Fibroblast of skin of right biceps (primary cell): ENCODE results near the gene STRA6.
A peak's percentile ranks its signal among the peaks of the same experiment; 100 is the strongest.

Experiments
- DNase-seq: peaks from one replicate; pipeline ENCODE4 v3.0.0-alpha.2; 2013

Gene STRA6

GRCh38 chr15:74206801-74207281 lies 4.3 kb upstream of the STRA6 start:
- peak; percentile 56 for DNase-seq

GRCh38 chr15:74205582-74205947 lies 3.0 kb upstream of the STRA6 start:
- no peak for DNase-seq

GRCh38 chr15:74203914-74204431 lies 1.4 kb upstream of the STRA6 start:
- peak; percentile 87 for DNase-seq

- DNase-seq: peak; percentile 62
Observed at GRCh38 chr15:74201710-74202420, 722 bp downstream of the STRA6 start.

- peak; percentile 38 for DNase-seq
Observed at GRCh38 chr15:74200871-74201419, 1.6 kb downstream of the STRA6 start.

GRCh38 chr15:74200412-74200815 lies 2.2 kb downstream of the STRA6 start:
- DNase-seq: peak; percentile 84

- no peak for DNase-seq
Observed at GRCh38 chr15:74199297-74199652, 3.3 kb downstream of the STRA6 start.

GRCh38 chr15:74197176-74197965 lies 5.2 kb downstream of the STRA6 start:
- DNase-seq: no peak

GRCh38 chr15:74196175-74196574 lies 6.4 kb downstream of the STRA6 start:
- DNase-seq: peak; percentile 100

- no peak for DNase-seq
Observed at GRCh38 chr15:74194572-74195559, 7.7 kb downstream of the STRA6 start.

GRCh38 chr15:74193905-74194304 lies 8.7 kb downstream of the STRA6 start:
- DNase-seq: no peak

GRCh38 chr15:74193299-74193718 lies 9.3 kb downstream of the STRA6 start:
- peak; percentile 97 for DNase-seq

GRCh38 chr15:74192751-74193150 lies 9.8 kb downstream of the STRA6 start:
- no peak for DNase-seq

GRCh38 chr15:74191798-74192197 lies 10.8 kb downstream of the STRA6 start:
- DNase-seq: no peak

GRCh38 chr15:74188216-74188615 lies 14.4 kb downstream of the STRA6 start:
- no peak for DNase-seq

- no peak for DNase-seq
Observed at GRCh38 chr15:74185710-74186348, 16.8 kb downstream of the STRA6 start.

- no peak for DNase-seq
Observed at GRCh38 chr15:74184582-74185091, 17.9 kb downstream of the STRA6 start.

GRCh38 chr15:74182131-74182530 lies 20.5 kb downstream of the STRA6 start:
- no peak for DNase-seq

- no peak for DNase-seq
Observed at GRCh38 chr15:74180881-74181602, 21.5 kb downstream of the STRA6 start.

- peak; percentile 86 for DNase-seq
Observed at GRCh38 chr15:74179983-74180880, 22.4 kb downstream of the STRA6 start.
